Measurements from ENCODE around the gene PAPOLA. TPM values are rescaled to one million over a fixed set of nuclear protein-coding genes. Genes with fewer than 3 reads are reported as not detected.

PAPOLA gene
- total and polyA plus RNA-seq, 7 donors: 55.5 to 141 (median 91.7) TPM

DNA sequence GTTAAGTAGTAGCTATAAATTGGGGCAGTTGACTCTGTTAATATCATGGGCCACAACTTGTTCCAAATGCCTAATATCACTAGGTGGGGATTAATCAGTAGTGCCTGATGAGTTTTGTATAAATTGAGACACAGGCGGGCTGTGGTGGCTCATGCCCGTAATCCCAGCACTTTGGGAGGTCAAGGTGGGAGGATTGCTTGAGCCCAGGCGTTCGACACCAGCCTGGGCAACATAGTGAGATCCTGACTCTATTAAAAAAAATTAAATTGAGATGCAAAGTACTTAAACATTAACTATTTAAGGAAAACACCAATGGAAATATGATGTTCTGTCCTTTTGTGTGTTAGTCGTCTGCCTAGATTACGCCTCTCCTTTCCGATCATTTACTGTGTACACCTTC, 9.0 kb downstream of the PAPOLA start:
- Histone ChIP-seq H3K27ac (no peak overlapping the region), H3K4me1 (peaks cover 79% of the 10 kb centered on the region), H3K27me3 (ENCODE audit: insufficient read depth in 3 of 3, low read length in 2 of 3) (no peaks in the 10 kb centered on the region), H3K4me3 (no peak overlapping the region), H3K36me3 (ENCODE audit: insufficient read depth in 1 of 2, low read depth in 1 of 2) (no peaks in the 10 kb centered on the region), H3K9me3 (no peaks in the 10 kb centered on the region)
- 90 to 96% (median 94%) methylated on average over 7 of the region's 7 CpGs for WGBS, 3 donors
- intact Hi-C loops (cut with DNase I): no loop called here
- DNase-seq: no peak
- TF ChIP-seq, protein P1, sequence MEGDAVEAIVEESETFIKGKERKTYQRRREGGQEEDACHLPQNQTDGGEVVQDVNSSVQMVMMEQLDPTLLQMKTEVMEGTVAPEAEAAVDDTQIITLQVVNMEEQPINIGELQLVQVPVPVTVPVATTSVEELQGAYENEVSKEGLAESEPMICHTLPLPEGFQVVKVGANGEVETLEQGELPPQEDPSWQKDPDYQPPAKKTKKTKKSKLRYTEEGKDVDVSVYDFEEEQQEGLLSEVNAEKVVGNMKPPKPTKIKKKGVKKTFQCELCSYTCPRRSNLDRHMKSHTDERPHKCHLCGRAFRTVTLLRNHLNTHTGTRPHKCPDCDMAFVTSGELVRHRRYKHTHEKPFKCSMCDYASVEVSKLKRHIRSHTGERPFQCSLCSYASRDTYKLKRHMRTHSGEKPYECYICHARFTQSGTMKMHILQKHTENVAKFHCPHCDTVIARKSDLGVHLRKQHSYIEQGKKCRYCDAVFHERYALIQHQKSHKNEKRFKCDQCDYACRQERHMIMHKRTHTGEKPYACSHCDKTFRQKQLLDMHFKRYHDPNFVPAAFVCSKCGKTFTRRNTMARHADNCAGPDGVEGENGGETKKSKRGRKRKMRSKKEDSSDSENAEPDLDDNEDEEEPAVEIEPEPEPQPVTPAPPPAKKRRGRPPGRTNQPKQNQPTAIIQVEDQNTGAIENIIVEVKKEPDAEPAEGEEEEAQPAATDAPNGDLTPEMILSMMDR (IDR thresholded peaks at IDR 0.05): no peak
- no peak for ATAC-seq

DNA sequence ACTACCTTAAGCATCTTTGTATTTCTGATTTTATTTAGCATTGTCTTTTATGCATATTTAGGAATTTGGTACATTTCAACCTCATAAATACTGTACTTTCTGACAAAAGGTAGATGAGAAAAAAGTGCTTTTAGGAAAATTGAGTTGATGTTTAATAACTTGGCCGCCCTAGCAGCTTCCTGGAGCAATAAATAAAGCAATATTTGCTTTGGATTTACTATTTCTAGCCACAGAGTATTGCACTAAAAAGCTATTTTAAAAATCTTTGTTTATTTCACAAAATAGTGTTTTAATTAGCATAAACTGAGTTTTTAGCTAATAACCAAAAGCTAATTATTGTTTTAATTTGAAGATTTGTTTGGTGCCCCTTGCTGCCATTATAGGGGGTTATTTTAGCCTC, 9.5 kb downstream of the PAPOLA start:
- peaks cover 74% of the 10 kb centered on the region for H3K4me1 ChIP-seq

DNA sequence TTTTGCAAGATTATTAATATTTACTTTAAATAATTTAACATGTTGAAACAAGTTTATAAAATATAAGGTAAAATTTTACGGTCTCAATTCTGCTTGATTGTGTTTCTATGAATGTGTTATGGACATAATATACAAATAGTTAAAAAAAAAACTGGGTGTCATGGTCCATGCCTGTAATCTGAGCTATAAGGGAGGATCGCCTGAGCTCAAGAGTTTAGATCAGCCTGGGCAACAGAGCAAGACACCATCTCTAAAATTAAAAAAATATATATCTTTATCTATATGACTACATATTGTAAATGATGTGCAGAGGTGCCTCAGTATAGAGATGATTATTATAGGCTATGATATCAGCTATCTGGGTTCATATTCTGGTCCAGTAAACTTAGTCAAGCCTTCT, 9.9 kb downstream of the PAPOLA start:
- WGBS, 3 donors: 49 to 75% (median 60%) methylated on average over 2 of the region's 2 CpGs

More for the DNA sequence above, 9.5 kb downstream of the PAPOLA start:
- no peak for ATAC-seq
- no peak overlapping the region for H3K27ac ChIP-seq
- H3K27me3 ChIP-seq (ENCODE audit: insufficient read depth in 3 of 3, low read length in 2 of 3): no peaks in the 10 kb centered on the region
- 86 to 91% (median 91%) methylated on average over 1 of the region's 1 CpG for WGBS, 3 donors
- H3K9me3 ChIP-seq: no peaks in the 10 kb centered on the region
- no peaks in the 10 kb centered on the region for H3K36me3 ChIP-seq (ENCODE audit: insufficient read depth in 1 of 2, low read depth in 1 of 2)
- TF ChIP-seq, protein P1 (IDR thresholded peaks at IDR 0.05): no peak
- peak overlapping the region; percentile 8 for H3K4me3 ChIP-seq
- DNase-seq: no peak
- intact Hi-C loops (cut with DNase I): no loop called here

DNA sequence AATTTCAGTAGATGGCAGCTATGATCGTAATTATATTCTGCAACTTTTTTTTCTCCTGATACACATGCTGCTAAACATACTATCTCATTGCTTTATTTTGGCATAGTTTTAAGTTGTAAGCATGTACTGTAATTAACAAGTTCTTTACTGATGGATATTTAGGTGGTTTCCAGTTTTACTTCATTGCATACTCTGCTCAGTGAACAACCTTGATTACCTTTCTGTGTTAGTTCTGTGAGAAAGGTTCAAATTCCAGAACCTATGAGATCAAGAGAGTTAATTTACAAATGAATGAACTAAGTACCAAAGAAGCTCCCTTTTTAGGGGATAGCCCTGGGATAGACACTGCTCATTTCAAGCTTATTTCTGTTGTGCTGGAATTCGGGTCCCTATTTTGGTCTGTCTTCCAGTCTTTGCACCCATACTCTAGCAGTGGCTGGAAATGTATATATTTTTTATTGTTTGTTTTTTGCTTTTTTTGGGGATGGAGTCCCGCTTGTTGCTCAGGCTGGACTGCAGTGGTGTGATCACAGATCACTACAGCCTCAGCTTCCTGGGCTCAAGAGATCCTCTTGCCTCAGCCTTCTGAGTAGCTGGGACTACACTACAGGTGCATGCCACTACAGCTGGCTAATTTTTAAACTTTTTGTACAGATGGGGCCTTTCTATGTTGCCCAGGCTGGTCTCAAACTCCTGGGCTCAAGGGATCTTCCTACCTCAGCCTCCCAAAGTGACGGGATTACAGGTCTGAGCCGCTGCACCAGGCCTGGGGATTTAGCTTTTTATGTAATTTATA, 10.6 kb downstream of the PAPOLA start:
- ATAC-seq (peak in 1 of 4 donors; percentile 16), DNase-seq (no peak)
- 80 to 92% (median 84%) methylated on average over 5 of the region's 5 CpGs for WGBS, 3 donors
- Histone ChIP-seq H3K27ac (no peak overlapping the region), H3K4me3 (no peak overlapping the region), H3K27me3 (ENCODE audit: insufficient read depth in 3 of 3, low read length in 2 of 3) (no peaks in the 10 kb centered on the region), H3K4me1 (peaks cover 74% of the 10 kb centered on the region), H3K9me3 (no peaks in the 10 kb centered on the region), H3K36me3 (ENCODE audit: insufficient read depth in 1 of 2, low read depth in 1 of 2) (no peaks in the 10 kb centered on the region)
- intact Hi-C loops (cut with DNase I): no loop called here
- TF ChIP-seq, protein P1 (IDR thresholded peaks at IDR 0.05): no peak

More for the DNA sequence above, 9.9 kb downstream of the PAPOLA start:
- H3K9me3 ChIP-seq: no peaks in the 10 kb centered on the region
- ATAC-seq (no peak), DNase-seq (no peak)
- no peaks in the 10 kb centered on the region for H3K36me3 ChIP-seq (ENCODE audit: insufficient read depth in 1 of 2, low read depth in 1 of 2)
- intact Hi-C loops (cut with DNase I): no loop called here
- no peaks in the 10 kb centered on the region for H3K27me3 ChIP-seq (ENCODE audit: insufficient read depth in 3 of 3, low read length in 2 of 3)
- H3K4me3 ChIP-seq: peak overlapping the region; percentile 8
- no peak overlapping the region for H3K27ac ChIP-seq
- TF ChIP-seq, protein P1 (IDR thresholded peaks at IDR 0.05): no peak
- peaks cover 75% of the 10 kb centered on the region for H3K4me1 ChIP-seq

Data from psoas muscle (tissue), 8 donors.